ENCODE measurements around the gene GAB3.
"Not testable (repeated sequence)": the region's sequence is repeated elsewhere in the genome, so short reads cannot be mapped to it uniquely, and the experiment has no call there.

GAB3 gene

DNA sequence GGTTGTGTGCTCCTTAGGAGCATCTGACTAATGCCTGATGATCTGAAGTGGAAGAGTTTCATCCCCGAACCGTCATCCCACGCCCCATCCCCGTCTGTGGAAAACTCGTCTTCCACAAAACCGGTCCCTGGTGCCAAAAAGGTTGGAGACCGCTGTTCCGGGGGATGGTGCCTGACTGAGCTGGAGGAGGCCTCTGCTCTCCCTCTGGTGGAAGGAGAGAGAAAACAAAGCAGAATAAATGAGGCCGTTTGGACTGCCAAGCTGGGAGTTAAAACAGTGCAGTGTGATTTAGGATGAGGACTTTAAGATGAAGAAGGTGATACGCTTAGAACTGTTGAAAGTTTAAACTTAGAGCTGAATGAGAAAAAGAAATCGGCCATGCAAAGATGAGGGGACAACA is 117.2 kb downstream of the GAB3 start:
- H3K27ac ChIP-seq; POLR2A ChIA-PET (ENCODE audit: low non-redundant PET); DNase-seq (ENCODE audit: low spot score); CTCF ChIA-PET: not testable (repeated sequence)

DNA sequence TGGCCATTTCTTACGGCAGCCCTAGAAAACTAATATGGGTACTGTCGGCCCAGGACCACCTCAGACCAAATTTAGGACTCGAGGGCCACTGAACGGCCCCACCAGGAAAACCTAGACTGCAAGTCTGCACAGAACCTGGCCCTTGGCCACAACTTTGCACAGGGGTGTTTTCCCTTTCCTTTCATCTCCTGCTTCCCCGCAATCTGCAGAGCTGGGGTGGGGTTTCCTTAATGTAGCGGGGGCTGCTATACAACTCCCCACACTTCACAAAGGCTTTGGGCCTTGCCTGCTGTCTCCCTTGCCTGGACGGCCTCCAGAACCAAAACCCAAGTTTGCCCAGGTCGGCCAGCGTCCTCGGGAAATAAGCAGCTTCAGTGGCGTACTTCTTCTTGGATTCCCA is 119.9 kb downstream of the GAB3 start:
- POLR2A ChIA-PET (ENCODE audit: low non-redundant PET); DNase-seq (ENCODE audit: low spot score); CTCF ChIA-PET; H3K27ac ChIP-seq: not testable (repeated sequence)

GRCh38 chrX:154628960-154629359 is 121.9 kb downstream of the GAB3 start:
- DNase-seq (ENCODE audit: low spot score); H3K27ac ChIP-seq; CTCF ChIA-PET; POLR2A ChIA-PET (ENCODE audit: low non-redundant PET): not testable (repeated sequence)

All from RWPE1 (cell line).